Breast epithelium (tissue), 3 donors: ENCODE results near the gene BEAN1.

Experiments
- POLR2A ChIP-seq: fragments of 450-650 bp; IDR thresholded peaks from one replicate; pipeline ENCODE4 v1.6.1; 2016; ENCODE audit warnings: antibody characterized with exemption, mild to moderate bottlenecking, moderate library complexity
- POLR2AphosphoS5 ChIP-seq, 3 donors: sonication (generic); formaldehyde crosslinking; IDR thresholded peaks; one replicate each; pipeline ENCODE4 v1.6.1; 2017; ENCODE audit warnings: antibody characterized with exemption in 3 of 3
- TF ChIP-seq, protein P1 (sequence below), 3 donors: fragments of 450-650 bp; IDR thresholded peaks; one replicate each; pipeline ENCODE4 v1.5.1; 2016 to 2017; ENCODE audit warnings: antibody characterized with exemption in 3 of 3, mild to moderate bottlenecking in 3 of 3, moderate library complexity in 3 of 3

DNA sequence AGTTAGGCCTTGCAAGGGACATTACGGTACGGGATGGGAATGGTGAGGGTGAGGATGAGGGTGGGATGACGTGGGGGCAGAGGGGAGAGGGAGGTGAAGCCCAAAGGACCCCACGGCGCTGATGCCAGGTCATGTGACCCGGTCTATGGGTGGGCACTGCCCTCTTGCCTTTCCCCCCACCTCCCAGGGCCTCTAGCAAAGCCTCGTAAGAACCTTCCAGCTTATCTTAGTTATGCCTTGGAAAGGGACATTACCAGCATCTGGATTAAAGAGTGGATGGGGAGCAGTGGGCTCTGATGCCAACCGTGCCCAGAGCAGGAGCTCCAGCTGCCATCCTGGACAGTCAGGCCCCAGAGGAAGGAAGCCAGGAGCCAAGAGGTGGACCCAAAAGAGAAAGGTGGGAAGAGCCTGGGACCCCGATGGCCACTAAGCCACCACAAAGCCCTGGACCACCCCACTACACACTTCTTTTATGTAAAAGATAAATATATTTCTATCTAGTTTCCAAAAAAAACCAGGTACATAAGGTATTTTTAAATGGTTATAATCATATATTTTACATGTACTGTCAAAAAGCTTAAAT is 81.9 kb downstream of the BEAN1 start:
- TF ChIP-seq, protein P1, sequence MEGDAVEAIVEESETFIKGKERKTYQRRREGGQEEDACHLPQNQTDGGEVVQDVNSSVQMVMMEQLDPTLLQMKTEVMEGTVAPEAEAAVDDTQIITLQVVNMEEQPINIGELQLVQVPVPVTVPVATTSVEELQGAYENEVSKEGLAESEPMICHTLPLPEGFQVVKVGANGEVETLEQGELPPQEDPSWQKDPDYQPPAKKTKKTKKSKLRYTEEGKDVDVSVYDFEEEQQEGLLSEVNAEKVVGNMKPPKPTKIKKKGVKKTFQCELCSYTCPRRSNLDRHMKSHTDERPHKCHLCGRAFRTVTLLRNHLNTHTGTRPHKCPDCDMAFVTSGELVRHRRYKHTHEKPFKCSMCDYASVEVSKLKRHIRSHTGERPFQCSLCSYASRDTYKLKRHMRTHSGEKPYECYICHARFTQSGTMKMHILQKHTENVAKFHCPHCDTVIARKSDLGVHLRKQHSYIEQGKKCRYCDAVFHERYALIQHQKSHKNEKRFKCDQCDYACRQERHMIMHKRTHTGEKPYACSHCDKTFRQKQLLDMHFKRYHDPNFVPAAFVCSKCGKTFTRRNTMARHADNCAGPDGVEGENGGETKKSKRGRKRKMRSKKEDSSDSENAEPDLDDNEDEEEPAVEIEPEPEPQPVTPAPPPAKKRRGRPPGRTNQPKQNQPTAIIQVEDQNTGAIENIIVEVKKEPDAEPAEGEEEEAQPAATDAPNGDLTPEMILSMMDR (IDR thresholded peaks at IDR 0.05), result no peak
- TF ChIP-seq POLR2A (no peak), POLR2AphosphoS5 (IDR thresholded peaks at IDR 0.05) (no peak)
